Large intestine (tissue), 3 donors: Measurements from ENCODE around the gene HYAL3. TPM values are rescaled to one million over a fixed set of nuclear protein-coding genes. Genes with fewer than 3 reads are reported as not detected.

ENCODE experiments used
- DNase-seq, 2 donors: peaks; one replicate each; pipeline versions ENCODE4 v3.0.0 to v3.0.0-alpha.2; 2013
- H3K27ac ChIP-seq: one replicate; pipeline ENCODE4 v1.5.1; 2013; ENCODE audit warnings: low read length
- H3K27me3 ChIP-seq: 2 replicates; pipeline ENCODE4 v1.6.1; 2013; ENCODE audit warnings: low read length; ENCODE audit not compliant: control insufficient read depth, insufficient read depth
- H3K36me3 ChIP-seq: 2 replicates; pipeline ENCODE4 v1.6.1; 2013; ENCODE audit warnings: low read length; ENCODE audit not compliant: control insufficient read depth, insufficient read depth
- H3K4me1 ChIP-seq: one replicate; pipeline ENCODE4 v1.6.1; 2013; ENCODE audit warnings: low read length; ENCODE audit not compliant: control insufficient read depth, insufficient read depth
- H3K4me3 ChIP-seq: one replicate; pipeline ENCODE4 v1.5.1; 2013; ENCODE audit warnings: low read length
- H3K9me3 ChIP-seq: one replicate; pipeline ENCODE4 v1.6.1; 2013; ENCODE audit warnings: mild to moderate bottlenecking, low read depth, low read length, moderate library complexity; ENCODE audit not compliant: control insufficient read depth
- WGBS: methylation state at CpG from one replicate; pipeline ENCODE4 v1.1.5; 2013; ENCODE audit warnings: low lambda C conversion rate; ENCODE audit not compliant: insufficient coverage; 5-methylcytosine and 5-hydroxymethylcytosine counted together
- polyA plus RNA-seq: library from polyadenylated mRNA; unstranded; fragments of 120-200 nt; gene quantifications from one replicate; pipeline ENCODE4 v1.2.1, GENCODE V29; 2013

Gene HYAL3
- polyA plus RNA-seq, 1 donor = 2.7 TPM

DNA sequence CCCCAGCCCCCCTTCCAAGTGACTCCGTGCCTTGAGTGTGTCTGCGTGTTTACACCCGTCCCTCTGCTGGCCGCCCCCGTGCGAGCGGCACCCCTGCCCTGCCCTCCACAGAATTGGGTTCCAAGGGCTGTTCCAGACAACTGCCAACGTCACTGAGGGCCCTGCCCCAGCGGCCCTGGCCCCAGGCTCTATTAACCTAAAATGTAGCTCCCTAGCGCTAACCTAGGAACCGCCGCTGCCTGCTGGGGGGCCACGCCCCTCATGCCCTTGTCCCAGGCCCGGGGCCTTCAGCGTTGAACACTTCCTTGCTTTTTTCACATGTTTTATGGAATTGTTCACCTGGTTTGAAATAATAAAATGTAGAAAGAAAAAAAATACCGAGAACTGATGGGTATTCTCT, 40.2 kb downstream of the HYAL3 start:
- peaks cover 11% of the 10 kb centered on the region for H3K9me3 ChIP-seq
- peaks cover 25% of the 10 kb centered on the region for H3K4me1 ChIP-seq
- no peak for DNase-seq
- H3K4me3 ChIP-seq = no peak overlapping the region
- no peaks in the 10 kb centered on the region for H3K27me3 ChIP-seq
- peaks cover 49% of the 10 kb centered on the region for H3K36me3 ChIP-seq
- WGBS = 65% methylated on average over 2 of the region's 16 CpGs
- peak overlapping the region; percentile 25 for H3K27ac ChIP-seq

DNA sequence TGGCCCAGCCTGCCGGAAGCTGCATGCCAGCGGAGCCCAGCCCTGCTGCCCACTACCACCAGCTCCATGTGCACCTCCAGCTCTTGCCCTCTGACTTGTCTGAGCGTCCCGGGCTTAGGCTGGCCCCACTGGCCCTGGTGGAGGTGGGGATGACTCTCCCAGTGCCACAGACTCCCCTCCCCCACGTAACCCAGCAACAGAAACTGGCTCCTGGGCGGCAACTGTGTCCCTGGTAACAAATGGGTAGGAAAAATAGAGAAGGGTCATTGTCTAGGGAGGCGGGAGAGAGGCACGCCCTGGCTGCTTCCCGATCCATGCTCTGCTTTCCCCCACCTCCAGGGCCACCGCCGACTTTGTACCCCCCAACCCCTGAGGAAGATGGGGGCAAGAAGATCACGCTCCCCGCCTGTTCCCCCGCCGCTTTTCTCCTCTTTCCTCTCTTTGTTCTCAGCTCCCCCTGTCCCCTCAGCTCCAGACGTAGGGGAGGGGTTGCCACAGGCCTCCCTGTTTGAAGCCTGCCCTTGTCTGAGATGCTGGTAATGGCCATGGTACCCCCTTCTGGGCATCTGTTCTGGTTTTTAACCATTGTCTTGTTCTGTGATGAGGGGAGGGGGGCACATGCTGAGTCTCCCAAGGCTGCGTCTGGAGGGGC, 41.0 kb downstream of the HYAL3 start:
- Histone ChIP-seq H3K9me3 (peaks cover 11% of the 10 kb centered on the region), H3K4me3 (no peak overlapping the region), H3K27me3 (no peaks in the 10 kb centered on the region), H3K27ac (no peak overlapping the region), H3K4me1 (peaks cover 22% of the 10 kb centered on the region), H3K36me3 (peaks cover 52% of the 10 kb centered on the region)
- no peak for DNase-seq
- 80% methylated on average over 2 of the region's 17 CpGs for WGBS

- Histone ChIP-seq H3K36me3 (peaks cover 61% of the 10 kb centered on the region), H3K4me1 (peaks cover 22% of the 10 kb centered on the region), H3K27ac (no peak overlapping the region), H3K9me3 (peaks cover 11% of the 10 kb centered on the region), H3K4me3 (no peak overlapping the region), H3K27me3 (no peaks in the 10 kb centered on the region)
- no peak for DNase-seq
- WGBS = no CpG with 5 or more reads among the region's 20 CpGs
Observed at GRCh38 chr3:50256978-50257890, 42.0 kb downstream of the HYAL3 start.

GRCh38 chr3:50255251-50255615, 44.0 kb downstream of the HYAL3 start:
- H3K27me3 ChIP-seq = no peaks in the 10 kb centered on the region
- peaks cover 73% of the 10 kb centered on the region for H3K36me3 ChIP-seq
- H3K9me3 ChIP-seq = peaks cover 11% of the 10 kb centered on the region
- H3K4me1 ChIP-seq = peaks cover 10% of the 10 kb centered on the region
- no peak overlapping the region for H3K4me3 ChIP-seq
- H3K27ac ChIP-seq = no peak overlapping the region
- no peak for DNase-seq
- WGBS = no CpG with 5 or more reads among the region's 9 CpGs

GRCh38 chr3:50254577-50255250, 44.5 kb downstream of the HYAL3 start:
- Histone ChIP-seq H3K4me3 (no peak overlapping the region), H3K36me3 (peaks cover 74% of the 10 kb centered on the region), H3K27ac (no peak overlapping the region), H3K9me3 (peaks cover 11% of the 10 kb centered on the region), H3K4me1 (peaks cover 10% of the 10 kb centered on the region), H3K27me3 (no peaks in the 10 kb centered on the region)
- no peak for DNase-seq
- no CpG with 5 or more reads among the region's 8 CpGs for WGBS

DNA sequence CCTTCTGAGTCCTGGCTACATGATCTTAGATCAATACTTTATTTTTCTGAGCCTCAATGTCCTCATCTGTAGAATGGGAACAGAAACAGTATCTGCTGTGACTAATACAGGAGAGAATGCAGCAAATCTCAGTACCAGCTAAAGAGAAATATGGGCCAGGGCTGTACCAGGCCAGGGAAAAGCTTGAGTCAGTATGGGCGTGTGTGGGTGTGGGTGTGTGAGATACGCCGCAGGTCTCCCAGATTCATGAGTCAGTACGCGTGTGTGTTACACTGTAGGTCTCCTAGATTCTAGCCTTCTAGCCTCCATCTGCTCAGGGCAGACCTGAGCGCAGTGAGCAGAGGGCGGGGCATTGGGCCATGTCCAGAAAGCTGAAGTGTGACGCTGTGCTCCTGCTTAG, 48.0 kb downstream of the HYAL3 start:
- DNase-seq = no peak
- Histone ChIP-seq H3K27me3 (no peaks in the 10 kb centered on the region), H3K4me3 (no peak overlapping the region), H3K27ac (no peak overlapping the region), H3K9me3 (no peaks in the 10 kb centered on the region), H3K4me1 (peaks cover 32% of the 10 kb centered on the region), H3K36me3 (peaks cover 72% of the 10 kb centered on the region)
- WGBS = no CpG with 5 or more reads among the region's 8 CpGs

DNA sequence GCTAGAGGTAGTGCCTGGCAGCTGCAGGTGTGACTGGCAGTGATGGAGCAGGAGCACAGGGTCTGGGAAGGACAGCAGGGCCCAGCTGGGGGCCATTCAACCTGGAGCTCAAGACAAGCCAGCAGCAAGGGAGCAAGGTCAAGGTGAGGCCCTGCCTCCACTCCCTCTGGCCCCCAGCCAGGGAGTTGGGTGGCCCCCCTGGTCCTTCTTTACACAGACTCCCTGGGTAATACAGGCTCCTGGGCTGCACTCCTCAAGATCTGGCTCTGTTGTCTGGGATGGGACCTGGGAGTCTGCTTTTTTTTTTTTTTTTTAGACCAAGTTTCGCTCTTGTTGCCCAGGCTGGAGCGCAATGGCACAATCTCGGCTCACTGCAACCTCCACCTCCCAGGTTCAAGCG, 48.7 kb downstream of the HYAL3 start:
- H3K27ac ChIP-seq = no peak overlapping the region
- peaks cover 37% of the 10 kb centered on the region for H3K4me1 ChIP-seq
- no peak for DNase-seq
- H3K4me3 ChIP-seq = no peak overlapping the region
- no peaks in the 10 kb centered on the region for H3K9me3 ChIP-seq
- WGBS = no CpG with 5 or more reads among the region's 4 CpGs
- H3K27me3 ChIP-seq = no peaks in the 10 kb centered on the region
- peaks cover 66% of the 10 kb centered on the region for H3K36me3 ChIP-seq

GRCh38 chr3:50249457-50249856, 49.7 kb downstream of the HYAL3 start:
- H3K36me3 ChIP-seq = peaks cover 59% of the 10 kb centered on the region
- DNase-seq = no peak
- no peaks in the 10 kb centered on the region for H3K9me3 ChIP-seq
- no CpG with 5 or more reads among the region's 5 CpGs for WGBS
- H3K27me3 ChIP-seq = no peaks in the 10 kb centered on the region
- H3K27ac ChIP-seq = no peak overlapping the region
- peaks cover 41% of the 10 kb centered on the region for H3K4me1 ChIP-seq
- no peak overlapping the region for H3K4me3 ChIP-seq

DNA sequence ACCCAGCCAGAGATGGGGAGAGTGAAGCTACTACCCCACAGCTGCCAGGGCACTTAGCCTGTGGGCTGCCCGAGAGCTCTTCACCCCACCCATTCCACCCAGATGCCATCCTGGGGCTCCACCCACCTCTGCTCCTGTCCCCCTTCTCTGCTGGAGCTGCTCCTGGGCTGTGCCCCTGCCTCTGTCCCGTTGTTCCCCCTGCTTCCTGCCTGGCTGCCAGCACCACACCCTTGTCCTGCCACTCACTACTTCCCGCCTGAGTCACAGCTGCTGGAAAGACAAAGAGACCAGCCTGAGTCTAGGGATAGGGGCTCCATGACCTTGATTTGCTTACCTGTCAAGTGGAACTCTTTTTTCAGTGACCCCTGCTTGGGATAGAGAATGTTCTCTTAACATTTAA, 50.8 kb downstream of the HYAL3 start:
- Histone ChIP-seq H3K4me3 (no peak overlapping the region), H3K36me3 (peaks cover 59% of the 10 kb centered on the region), H3K9me3 (no peaks in the 10 kb centered on the region), H3K27me3 (no peaks in the 10 kb centered on the region), H3K4me1 (peaks cover 41% of the 10 kb centered on the region), H3K27ac (peak overlapping the region; percentile 40)
- peak in 1 of 2 donors; percentile 42 for DNase-seq
- WGBS = no CpG with 5 or more reads among the region's 3 CpGs

DNA sequence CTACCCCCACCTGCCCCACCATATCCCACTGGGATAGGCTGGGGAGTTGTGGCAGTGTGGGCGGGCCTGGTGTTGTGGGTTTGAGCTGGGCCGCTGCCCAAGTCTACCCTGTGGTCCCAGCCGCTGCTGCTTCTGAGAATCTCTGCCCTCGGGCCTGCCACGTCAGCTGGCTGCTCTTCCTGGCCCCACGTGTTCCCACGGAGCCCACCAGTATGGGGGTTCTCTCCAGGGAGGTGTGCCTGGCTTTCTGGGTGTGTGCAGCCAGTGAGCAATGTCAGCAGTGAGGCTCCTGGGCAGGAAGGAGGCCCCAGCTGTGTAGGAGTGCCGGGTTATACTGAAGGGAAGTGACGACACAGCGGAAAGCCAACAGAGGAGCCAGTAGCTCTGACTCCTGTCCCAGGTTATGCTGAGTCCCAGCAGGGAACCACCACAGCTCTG, 52.7 kb downstream of the HYAL3 start:
- Histone ChIP-seq H3K4me1 (peaks cover 43% of the 10 kb centered on the region), H3K36me3 (peaks cover 50% of the 10 kb centered on the region), H3K9me3 (no peaks in the 10 kb centered on the region), H3K4me3 (no peak overlapping the region), H3K27ac (peak overlapping the region; percentile 70), H3K27me3 (no peaks in the 10 kb centered on the region)
- WGBS = no CpG with 5 or more reads among the region's 10 CpGs
- peak in 1 of 2 donors; percentile 52 for DNase-seq
